Cardiac fibroblast (primary cell): ENCODE results near the gene KCNJ14.

ENCODE experiments used
- DNase-seq, 2 donors: peaks; one replicate each; pipeline versions ENCODE4 v3.0.0 to v3.0.0-alpha.2; 2010; ENCODE audit warnings: low read depth in 2 of 2
- H3K4me3 ChIP-seq, 2 donors: replicated peaks in 1 of 2; 1 replicate in 1 of 2; 2 replicates in 1 of 2; pipeline ENCODE4 v1.5.1; 2011; ENCODE audit warnings: low read depth in 2 of 2, low read length in 2 of 2, mild to moderate bottlenecking in 2 of 2, moderate library complexity in 1 of 2
- CTCF ChIP-seq: IDR thresholded peaks from one replicate; pipeline ENCODE4 v1.5.1; 2011; ENCODE audit warnings: low read depth, mild to moderate bottlenecking, low read length, inconsistent platforms

KCNJ14 gene

GRCh38 chr19:48499316-48500090 lies 44.1 kb downstream of the KCNJ14 start:
- no peak for TF ChIP-seq CTCF
- no peak for DNase-seq
- H3K4me3 ChIP-seq: no peak overlapping the region

GRCh38 chr19:48500830-48501493 lies 45.6 kb downstream of the KCNJ14 start:
- TF ChIP-seq CTCF: no peak
- no peak overlapping the region for H3K4me3 ChIP-seq

GRCh38 chr19:48501494-48502349 lies 46.3 kb downstream of the KCNJ14 start:
- TF ChIP-seq CTCF: no peak
- peak; percentile 25 to 46 for DNase-seq
- no peak overlapping the region for H3K4me3 ChIP-seq

More at GRCh38 chr19:48500830-48501493, 45.6 kb downstream of the KCNJ14 start:
- no peak for DNase-seq

- no peak for TF ChIP-seq CTCF
- H3K4me3 ChIP-seq: no peak overlapping the region
- no peak for DNase-seq
These were observed 47.1 kb downstream of the KCNJ14 start for GRCh38 chr19:48502350-48503018.

GRCh38 chr19:48506138-48506733 lies 50.9 kb downstream of the KCNJ14 start:
- peak; percentile 38 for TF ChIP-seq CTCF
- DNase-seq: peak; percentile 66 to 71
- no peak overlapping the region for H3K4me3 ChIP-seq

GRCh38 chr19:48507911-48508439 lies 52.6 kb downstream of the KCNJ14 start:
- TF ChIP-seq CTCF: no peak
- no peak for DNase-seq
- no peak overlapping the region for H3K4me3 ChIP-seq
